Transverse colon (tissue), 4 donors: ENCODE results near the gene RPGRIP1.

Experiments
- CTCF ChIP-seq, 5 experiments: fragments of 200-600 bp in 3 of 5; fragments of 450-650 bp in 2 of 5; sonication (generic) in 3 of 5; IDR thresholded peaks; 1 replicate in 2 of 5; 2 replicates in 3 of 5; pipeline ENCODE4 v1.5.1; 2016 to 2017; ENCODE audit warnings: antibody characterized with exemption in 5 of 5, inconsistent platforms in 3 of 5, mild to moderate bottlenecking in 2 of 5, moderate library complexity in 1 of 5
- EP300 ChIP-seq: sonication (generic); formaldehyde crosslinking; IDR thresholded peaks from one replicate; pipeline ENCODE4 v1.6.1; 2017; ENCODE audit warnings: antibody characterized with exemption, low read depth
- POLR2A ChIP-seq: fragments of 450-650 bp; IDR thresholded peaks from one replicate; pipeline ENCODE4 v1.6.1; 2016; ENCODE audit warnings: antibody characterized with exemption, mild to moderate bottlenecking, moderate library complexity
- POLR2AphosphoS5 ChIP-seq, 3 donors: sonication (generic); formaldehyde crosslinking; IDR thresholded peaks; one replicate each; pipeline ENCODE4 v1.6.1; 2016; ENCODE audit warnings: antibody characterized with exemption in 3 of 3

- TF ChIP-seq CTCF (IDR thresholded peaks at IDR 0.05) = no peak
- TF ChIP-seq POLR2AphosphoS5 (IDR thresholded peaks at IDR 0.05) = no peak
- TF ChIP-seq POLR2A = no peak
- no peak for TF ChIP-seq EP300
These were observed 21.0 kb downstream of the RPGRIP1 start for GRCh38 chr14:21300892-21301291.
